GM03348 (cell line): ENCODE measurements around the gene FUT7.
"Not testable (repeated sequence)": the region's sequence is repeated elsewhere in the genome, so short reads cannot be mapped to it uniquely, and the experiment has no call there.

Experiments
- DNase-seq: peaks from one replicate; pipeline ENCODE4 v3.0.0; 2012; ENCODE audit warnings: low spot score

Gene FUT7

DNA sequence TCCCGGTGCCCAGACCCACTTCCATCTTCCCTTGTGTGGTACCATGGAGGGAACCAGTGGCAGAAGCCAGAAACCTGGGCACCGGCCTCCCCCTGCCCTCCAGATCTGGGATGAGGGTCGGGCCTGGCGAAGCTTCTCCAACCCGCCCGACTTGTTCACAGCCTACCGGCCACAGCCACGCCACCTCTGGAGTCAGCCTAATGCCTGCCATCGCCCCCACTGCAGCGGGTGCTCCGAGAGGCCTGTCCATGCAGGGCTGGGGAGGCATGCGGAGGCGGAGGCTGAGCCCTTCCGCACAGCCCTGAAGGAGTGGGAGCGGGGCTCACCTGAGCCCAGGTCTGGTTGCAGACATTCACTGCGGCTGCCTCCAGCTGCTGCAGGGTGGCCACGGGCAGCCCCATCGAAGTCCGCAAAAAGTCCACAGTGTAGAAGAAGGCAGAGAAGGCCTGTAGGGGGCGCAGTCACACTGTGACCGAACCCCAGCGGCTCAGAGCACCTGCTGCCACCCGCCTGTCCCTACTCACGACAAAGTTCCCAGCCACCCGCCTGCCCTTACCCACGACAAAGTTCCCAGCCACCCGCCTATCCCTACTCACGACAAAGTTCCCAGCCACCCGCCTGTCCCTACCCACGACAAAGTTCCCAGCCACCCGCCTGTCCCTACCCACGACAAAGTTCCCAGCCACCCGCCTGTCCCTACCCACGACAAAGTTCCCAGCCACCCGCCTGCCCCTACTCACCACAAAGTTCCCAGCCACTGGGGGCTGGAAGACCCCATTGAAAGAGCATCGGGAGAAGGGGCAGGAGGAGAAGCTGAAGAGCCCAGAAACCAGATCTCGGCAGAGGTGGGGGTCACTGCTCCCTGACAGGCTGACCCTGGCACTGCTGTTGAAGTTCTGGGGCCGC is 17.9 kb upstream of the FUT7 start:
- DNase-seq = peak; percentile 71

DNA sequence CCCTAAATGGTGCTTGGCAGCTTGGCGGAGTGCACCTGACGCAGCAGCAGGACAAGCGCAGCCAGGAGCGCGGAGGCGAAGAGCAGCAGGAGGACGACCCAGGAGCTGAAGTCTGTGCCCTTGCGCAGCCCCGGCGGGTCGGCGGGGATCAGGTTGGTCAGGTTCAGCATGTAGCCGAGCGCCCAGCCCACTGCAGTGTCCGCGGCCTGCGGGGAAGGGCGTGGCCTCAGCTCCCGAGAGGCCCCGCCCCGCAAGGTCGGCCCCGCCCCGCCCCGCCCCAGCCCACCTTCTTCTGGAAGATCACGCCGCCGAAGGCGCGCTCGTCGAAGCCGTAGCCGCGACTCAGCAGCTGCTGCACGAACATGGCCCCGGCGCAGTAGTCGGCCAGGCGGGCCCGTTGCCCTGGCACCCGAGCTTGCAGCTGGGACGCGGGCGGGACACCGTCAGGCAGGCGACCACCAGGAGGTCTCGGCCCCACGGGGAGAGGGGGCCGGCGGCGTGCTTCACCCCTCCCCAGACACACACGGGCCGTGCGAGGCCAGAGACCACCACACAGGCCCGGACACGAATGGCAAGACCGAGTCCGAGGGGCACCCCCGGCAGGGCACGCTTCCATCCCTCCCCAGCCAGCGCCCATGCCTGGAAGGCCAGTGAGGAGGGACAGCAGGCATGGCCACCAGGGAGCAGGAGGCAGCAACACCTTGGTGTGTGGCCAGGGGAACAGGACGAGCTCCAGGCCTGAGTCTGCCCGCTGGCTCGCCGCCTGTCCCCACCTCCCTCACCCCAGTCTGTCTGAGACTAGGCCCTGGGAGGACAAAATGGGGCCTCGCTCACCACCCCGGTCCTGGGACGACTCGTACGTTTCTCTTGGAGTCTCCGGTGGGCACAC is 17.0 kb upstream of the FUT7 start:
- no peak for DNase-seq

DNA sequence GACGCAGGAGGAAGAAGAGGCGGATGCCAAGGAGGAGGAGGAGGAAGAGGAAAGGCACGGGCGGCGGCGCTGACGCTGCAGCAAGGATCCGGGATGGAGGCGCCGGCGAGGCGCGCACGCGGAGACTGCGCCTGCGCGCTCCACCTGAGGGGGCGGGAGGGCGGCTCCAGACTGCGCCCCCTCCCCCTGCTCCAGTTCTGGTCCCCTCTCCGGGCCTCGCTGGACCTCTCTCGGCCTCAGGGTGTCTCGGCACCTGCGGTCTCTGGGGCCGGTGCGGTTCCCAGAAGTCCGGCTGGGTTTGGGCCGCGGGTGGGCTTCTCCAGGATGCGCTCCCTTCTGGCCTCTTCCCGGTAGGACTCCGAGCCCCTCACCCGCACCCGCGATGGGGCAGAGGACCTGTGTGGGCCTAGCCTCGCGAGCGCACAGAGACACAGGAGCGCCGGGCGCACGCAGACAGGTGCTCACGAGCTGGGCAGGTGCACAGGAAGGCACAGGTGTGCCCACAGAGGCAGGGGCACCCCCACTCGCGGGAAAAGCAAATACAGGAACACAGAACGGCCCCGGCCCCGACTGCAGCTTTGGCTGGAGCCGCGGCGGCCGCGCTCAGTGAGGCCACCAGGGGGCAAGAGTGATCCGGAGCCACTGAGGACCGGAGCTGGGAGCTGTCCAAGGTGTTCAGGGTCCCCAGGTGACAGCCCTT is 14.3 kb upstream of the FUT7 start, which contains the start of gene NPDC1:
TSS of gene NPDC1 (minus strand) at position 90 of the 700 bp plus-strand sequence. CDS start 188 bp downstream, outside the sequence.
- peak; percentile 94 for DNase-seq

DNA sequence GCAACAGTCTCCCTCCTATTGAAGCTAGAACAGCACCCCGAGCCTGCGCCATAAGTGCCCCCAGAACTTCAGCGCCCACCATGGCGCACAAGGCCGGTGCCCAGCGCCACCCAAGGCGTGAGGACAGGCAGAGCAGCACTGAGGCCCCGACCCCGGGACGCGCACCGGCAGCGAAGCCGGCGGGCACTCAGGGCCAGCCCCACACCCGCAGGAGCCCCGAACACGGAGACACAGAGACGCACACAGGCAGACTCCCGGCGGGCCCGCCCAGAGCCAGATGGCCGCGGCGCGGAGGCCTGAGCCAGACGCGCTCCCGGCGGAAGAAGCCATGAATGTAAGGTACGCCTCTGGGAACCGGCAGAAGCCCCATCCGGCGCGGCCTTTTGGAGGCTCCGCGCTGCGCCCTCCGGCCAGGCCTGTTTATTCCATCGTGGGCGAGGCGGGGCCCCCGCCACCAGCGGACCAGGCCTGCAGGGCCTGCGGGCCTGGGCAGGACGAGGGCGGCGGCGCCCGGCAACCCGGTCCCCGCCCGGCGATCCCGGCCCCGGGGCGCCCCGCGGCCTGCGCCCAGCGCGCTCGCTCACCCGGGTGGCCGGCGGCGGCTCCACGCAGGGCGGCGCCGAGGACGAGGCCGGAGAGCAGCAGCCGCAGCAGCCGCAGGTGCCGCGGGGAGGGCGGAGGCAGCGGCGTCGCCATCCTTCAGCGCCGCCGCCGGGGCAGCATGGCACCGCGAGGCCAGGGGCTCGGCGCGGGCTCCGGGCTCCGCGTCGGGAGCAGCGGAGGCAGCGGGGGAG is 13.6 kb upstream of the FUT7 start:
- peak; percentile 71 for DNase-seq

DNA sequence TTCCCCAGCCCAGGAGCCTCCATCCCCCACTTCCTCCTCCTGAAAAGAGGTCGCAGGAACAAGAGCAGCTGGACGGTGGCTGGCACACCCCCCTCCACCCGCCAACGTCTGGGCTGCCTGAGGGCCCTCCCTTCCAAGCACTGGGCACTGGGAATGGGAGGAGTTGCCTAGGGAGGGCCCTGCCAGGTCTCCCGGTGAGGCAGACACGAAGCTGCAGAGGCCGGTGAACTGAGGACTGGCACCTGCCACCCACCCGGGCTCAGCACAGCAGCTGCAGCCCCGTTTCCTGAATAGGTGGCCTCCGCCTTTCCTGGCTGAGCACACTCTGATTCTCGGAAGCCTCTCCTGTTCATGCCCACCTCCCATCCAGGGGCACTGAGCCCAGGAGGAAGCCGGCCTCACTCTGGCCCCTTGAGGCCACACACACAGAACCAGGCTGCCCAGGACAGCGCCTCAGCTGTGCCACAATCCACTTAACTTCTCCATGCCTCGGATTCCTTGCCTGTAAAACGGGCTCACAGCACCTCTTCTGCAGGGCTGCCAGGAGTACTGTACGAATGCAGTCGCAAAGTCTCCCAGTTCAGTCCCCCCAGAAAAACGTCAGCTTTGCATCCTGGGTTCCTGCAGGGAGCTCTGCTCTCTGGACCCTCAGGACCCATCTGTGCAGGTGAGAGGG is 12.8 kb upstream of the FUT7 start:
- peak; percentile 44 for DNase-seq

DNA sequence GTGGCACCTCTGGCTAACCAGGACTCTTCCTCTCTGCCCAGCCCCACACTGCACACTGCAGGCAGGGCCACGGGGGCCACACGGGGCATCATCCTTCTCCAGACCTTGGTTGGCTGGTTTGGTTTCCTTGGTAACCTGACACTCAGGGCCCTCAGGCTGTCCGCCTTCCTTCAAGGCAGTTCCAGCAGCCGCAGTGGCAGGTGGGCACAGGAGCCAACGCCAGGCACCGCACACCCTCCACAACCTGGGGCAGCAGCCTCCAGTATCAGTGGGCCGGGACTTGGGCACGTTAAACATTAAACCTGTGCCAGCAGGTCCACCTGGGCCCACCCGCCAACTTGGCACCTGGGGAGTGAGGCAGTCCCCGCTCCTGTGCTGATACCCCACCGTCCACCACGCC is 12.1 kb upstream of the FUT7 start:
- no peak for DNase-seq

DNA sequence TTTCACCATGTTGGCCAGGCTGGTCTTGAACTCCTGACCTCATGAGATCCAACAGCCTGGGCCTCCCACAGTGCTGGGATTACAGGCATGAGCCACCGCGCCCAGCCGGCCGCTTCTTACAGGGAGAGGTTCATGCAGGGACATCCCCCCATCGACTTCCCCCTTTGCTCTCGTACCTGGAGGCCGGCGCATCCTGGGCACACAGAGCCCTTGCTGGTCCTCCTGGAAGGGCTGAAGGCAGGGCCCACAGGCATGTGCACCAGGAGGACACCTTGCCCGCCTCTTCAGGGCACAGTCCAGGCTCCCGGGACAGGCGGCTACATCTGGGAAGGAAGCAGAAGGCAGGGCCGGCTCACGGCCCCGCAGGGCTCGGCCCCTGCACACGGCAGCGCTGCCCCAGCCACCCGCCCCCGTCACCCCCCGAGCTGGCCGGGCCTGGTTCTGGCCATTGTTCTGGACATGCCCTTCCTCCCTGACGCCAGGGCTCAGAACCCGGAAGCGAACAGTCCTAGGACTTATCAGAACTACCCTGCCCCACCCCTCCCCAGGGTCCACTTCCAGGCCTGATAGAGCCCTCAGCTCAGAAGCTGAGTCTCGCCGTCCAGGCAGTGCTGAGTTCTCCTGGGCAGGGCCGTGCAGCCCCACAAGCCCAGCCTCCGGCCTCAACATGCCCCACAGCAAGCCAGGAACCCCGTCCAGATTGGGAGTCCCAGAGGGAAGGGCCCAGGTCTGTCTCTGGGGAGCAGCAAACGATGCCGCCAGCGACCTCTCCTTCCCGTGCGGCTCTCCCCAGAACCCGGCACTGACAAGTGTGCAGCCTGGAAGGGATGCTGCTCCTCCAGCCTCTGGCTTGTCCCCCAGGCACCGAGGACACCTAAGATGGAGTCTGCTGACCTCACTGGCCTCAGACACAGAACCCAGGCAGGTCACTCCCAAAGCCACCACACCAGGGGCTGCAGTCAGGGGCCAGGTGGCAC is 11.2 kb upstream of the FUT7 start:
- DNase-seq = no peak

DNA sequence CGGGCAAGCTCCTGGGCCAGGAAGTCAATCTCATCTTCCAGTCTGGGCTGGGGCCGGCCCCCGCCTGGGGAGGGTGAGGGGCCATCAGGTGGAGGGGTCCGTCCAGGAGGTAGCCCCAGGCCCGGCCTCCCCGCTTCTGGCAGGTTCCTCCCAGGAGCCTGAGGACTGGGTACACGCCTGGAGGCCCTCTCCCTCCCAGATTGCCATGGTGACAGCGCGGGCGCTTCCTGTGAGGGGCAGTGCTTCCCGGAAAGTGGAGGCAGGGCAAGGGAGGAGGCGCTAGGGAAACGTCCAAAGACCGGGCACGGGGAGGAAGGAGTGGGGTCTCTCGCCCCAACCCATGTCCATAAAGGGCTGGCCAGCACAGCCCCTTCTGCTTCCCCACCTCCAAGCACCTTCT is 9.2 kb upstream of the FUT7 start:
- DNase-seq = no peak

DNA sequence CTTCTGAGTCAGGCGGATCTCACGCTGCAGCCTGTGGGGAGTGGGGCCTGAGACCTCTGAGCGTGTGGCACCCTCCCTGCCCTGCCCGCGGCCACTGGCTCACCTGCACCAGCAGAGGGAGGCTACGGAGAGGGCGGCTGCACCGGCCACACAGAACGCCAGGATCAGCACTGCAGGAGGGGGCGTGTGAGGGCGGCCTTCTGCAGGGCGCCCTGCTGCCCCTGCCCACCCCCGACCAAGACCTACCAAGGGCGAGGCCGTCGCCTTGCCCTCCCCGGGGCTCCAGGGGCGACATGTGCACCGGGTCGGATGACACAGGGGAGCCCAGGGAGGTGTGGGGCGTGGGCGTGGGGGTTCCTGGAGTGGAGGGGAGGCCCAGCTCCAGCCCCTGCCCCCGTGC is 8.7 kb upstream of the FUT7 start:
- no peak for DNase-seq

DNA sequence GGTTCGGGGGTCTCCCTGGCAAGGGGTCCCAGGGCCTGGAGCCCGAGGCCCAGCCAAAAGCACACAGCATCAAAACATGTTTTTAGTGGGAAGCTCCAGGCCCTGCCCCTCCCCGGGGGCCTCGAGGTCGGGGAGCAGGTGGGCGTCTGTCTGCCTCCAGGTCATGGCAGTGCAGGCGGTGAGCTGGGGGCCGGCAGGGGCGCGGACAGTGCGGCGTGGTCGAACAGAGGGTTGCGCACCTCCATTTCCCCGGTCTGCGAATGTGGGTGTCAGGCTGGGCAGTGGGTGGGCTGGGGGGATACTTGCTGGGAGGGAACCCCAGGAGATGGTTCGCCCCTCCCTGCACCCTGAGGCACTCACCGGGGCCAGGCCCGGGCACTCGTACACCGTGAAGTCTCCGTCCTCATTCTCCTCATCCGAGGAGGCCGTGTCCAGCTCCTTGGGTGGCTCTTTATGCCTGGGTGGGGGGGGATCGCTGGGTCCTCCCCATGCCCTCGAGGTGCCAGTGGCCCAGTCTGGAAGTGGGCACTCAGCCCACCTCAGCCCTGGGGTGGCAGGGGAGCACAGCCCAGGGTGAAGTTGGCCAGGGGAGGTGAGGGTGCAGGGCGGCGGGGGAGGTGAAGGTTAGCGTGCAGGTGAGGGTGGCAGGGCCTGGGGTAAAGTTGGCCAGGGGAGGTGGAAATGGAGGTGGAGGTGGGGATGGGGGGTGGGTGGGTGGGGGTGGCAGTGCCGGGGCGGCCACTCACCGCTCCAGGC is 7.9 kb upstream of the FUT7 start:
- no peak for DNase-seq

DNA sequence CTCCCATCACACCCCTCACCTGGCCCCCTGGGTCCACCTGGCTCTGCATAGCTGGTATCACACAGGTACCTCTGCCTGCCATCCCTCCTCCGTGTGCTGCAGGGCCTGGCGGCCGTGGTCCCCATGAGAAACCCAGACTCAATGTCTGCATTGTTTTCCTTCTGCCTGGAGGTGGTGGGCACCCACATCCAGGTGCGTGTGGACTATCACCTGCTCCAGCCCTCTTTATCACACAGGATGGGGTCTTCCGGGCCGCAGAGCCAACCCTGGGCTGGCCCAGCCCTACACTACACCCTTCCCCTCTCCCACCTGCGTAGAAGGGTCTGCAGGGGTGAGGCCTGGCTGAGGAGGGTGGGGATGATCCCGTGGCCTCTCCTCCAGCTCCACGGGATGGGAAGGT is 7.0 kb upstream of the FUT7 start:
- no peak for DNase-seq

DNA sequence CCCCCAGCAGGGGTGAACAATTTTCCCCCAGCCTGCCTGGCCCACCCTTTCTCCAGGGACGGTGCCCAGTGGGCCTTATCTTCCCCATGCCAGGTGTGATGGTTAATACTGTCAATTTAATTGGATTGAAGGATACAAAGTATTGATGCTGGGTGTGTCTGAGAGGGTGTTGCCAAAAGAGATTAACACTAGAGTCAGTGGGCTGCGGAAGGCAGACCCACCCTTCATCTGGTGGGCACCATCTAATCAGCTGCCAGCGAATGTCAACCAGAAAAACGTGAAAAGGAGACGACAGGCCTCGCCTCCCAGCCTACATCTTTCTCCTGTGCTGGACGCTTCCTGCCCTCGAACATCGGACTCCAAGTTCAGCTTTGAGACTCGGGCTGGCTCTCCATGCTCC is 5.6 kb upstream of the FUT7 start:
- DNase-seq = no peak

DNA sequence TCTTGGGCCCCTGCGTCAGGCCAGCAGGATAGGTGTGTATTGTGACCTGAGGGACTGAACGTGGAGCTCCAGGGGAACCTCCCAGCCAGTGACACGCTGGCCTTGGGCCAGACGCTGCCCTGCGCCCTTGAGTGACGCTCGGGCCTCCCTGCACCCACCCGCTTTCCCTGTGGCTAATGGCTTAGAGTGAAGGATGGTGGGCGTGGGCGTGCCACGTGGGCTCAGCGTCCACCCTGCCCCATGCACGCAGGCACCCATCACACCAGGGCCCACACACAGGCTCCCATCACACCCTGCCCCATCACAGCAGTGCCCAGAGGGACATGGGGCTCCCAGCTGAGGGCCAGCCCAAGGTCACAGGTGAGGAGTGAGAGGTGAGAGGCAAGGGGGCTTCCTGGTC is 5.1 kb upstream of the FUT7 start:
- DNase-seq = no peak

DNA sequence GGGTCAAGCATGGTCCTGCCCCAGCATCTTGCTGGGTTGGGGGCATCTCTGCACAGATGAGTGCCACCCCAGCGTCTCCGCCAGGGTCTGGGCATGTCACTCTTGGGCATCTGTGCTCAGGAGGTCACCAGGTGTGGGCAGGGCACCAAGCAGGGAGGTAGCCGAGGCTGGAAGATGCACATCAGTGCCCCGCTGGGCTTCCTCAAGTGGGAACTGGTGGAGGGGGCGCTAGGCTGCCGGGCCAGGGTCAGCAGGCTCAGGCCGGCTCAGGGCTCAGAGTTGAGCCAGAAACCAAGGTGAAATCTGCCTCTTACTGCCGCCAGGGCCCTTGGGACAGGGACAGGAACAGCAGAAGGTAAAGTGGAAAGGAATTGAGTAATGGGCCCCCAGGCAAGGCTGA is 4.0 kb upstream of the FUT7 start:
- no peak for DNase-seq

DNA sequence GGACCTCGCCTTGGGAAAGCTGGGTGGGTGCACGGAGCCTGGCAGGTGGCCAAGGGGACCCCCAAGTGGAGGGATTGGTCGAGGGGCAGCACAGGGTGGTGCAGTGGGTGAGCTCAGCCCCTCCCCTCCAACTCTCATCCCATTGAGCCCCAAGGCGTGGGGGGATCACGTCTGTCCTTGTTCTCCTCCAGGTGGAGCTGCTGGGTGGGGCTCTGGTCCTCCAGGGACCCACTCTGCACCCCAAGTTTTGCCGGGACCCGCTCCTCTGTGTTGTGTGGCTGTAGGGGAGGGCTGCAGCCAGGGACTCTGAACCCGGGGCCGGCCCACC is 3.6 kb upstream of the FUT7 start:
- no peak for DNase-seq

DNA sequence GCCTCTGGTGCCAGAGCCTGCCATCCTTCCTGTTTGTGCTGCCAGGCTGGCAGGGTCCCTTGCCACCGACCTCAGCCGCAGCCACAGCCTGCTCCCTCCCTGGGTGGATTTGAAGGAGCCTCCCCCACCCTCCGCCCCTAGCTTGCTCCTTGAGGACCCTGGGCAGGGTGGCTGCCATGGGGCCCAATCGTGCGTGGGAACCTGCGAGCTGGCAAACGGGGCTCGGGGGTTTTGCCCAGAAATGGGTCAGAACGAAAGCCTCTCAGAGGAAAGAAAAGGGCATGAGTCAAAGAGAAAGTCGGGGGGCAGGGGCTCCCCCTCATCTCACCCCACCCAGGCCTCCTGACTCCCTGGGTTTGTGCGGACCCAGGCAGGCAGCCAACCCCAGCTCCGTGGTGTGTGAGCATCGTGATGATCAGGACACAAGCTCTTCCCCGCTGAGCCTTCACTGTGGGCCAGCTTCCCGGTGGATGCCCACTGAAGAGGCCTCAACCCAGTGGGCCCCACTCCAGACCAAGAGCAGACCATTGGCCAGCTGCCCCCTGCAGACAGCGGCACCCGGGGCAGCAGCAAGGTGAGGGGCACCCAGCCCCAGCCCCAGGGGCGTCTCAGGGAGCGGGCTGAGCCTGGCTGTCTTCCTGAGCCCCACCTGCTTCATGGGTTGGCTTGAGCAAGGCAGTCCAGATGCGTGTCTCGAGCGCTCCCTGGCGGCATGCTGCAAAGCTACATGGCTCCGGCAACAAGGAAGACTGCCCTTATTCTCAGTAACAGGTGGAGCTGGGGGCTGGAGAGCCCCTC is 3.0 kb upstream of the FUT7 start:
- DNase-seq = peak; percentile 90

DNA sequence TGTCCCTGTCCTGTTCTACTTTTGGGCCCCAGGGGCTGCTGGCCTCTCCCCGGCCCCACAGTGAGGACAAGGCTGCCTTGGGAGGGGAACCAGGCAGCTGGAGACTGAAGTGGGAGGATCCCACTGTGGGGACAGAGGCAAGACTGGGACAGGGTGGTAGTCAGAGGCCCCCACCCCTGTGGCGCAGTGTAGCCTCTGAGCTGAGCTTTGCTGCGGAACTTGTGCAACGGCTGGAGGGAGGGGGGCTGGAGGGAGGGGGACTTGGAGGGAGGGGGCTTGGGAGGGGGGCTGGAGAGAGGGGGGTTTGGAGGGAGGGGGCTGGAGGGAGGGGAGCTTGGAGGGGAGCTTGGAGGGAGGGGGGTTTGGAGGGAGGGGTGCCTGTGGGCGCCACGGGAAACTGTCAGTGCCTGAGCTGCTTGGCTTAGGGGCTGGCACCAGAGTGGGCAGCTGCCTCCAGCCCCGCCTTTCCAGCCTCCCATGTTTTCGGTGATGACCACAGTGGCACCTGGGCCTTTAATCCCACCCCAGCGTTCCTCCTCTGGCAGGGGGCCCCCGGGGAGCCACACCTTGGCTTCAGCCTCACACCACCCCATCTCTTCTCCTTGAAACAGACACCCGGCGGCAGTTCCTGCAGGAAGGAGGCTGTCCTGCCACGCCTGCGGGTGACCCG is 2.3 kb upstream of the FUT7 start:
- no peak for DNase-seq

DNA sequence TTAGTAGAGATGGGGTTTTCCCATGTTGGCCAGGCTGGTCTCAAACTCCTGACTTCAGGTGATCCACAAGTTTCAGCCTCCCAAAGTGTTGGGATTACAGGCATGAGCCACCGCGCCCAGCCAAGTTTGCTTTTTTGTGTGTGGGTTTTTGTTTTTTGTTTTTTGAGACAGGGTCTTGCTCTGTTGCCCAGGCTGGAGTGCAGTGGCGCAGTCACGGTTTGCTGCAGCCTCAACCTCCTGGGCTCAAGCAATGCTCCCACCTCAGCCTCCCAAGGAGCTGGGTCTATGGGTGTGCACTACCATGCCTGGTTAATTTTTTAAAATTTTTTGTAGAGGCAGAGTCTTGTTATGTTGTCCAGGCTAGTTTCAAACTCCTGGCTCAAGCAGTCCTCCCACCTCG is 1.6 kb upstream of the FUT7 start:
- DNase-seq = not testable (repeated sequence)
